Measurements from ENCODE around the gene DGKH. TPM values are rescaled to one million over a fixed set of nuclear protein-coding genes. Genes with fewer than 3 reads are reported as not detected.
"Not testable (repeated sequence)": the region's sequence is repeated elsewhere in the genome, so short reads cannot be mapped to it uniquely, and the experiment has no call there.

DGKH gene
- total RNA-seq, 4 donors from 2014 or later = 5.7 to 24.0 (median 15.0) TPM

- 83 to 94% methylated on average over 1 of the region's 1 CpG for WGBS, 2 donors
- no peak for DNase-seq
- no peaks in the 10 kb centered on the region for H3K4me1 ChIP-seq
- no peak for TF ChIP-seq POLR2A (IDR thresholded peaks at IDR 0.05)
- TF ChIP-seq, protein P1, sequence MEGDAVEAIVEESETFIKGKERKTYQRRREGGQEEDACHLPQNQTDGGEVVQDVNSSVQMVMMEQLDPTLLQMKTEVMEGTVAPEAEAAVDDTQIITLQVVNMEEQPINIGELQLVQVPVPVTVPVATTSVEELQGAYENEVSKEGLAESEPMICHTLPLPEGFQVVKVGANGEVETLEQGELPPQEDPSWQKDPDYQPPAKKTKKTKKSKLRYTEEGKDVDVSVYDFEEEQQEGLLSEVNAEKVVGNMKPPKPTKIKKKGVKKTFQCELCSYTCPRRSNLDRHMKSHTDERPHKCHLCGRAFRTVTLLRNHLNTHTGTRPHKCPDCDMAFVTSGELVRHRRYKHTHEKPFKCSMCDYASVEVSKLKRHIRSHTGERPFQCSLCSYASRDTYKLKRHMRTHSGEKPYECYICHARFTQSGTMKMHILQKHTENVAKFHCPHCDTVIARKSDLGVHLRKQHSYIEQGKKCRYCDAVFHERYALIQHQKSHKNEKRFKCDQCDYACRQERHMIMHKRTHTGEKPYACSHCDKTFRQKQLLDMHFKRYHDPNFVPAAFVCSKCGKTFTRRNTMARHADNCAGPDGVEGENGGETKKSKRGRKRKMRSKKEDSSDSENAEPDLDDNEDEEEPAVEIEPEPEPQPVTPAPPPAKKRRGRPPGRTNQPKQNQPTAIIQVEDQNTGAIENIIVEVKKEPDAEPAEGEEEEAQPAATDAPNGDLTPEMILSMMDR (IDR thresholded peaks at IDR 0.05) = no peak
- peaks cover 0 to 3% (median 0%) of the 10 kb centered on the region in 3 donors for H3K9me3 ChIP-seq
- H3K27ac ChIP-seq = no peak overlapping the region
- H3K27me3 ChIP-seq = no peaks in the 10 kb centered on the region
- H3K4me3 ChIP-seq = no peak overlapping the region
- intact Hi-C loops (cut with DNase I) = no loop called here
- H3K36me3 ChIP-seq = peaks cover 0 to 12% (median 0%) of the 10 kb centered on the region in 3 donors
Measured at GRCh38 chr13:42084722-42085121, 36.3 kb downstream of the DGKH start.

- Histone ChIP-seq H3K4me3 (no peak overlapping the region), H3K4me1 (no peaks in the 10 kb centered on the region), H3K27ac (no peak overlapping the region), H3K9me3 (peaks cover 0 to 3% (median 0%) of the 10 kb centered on the region in 3 donors), H3K36me3 (peaks cover 0 to 11% (median 0%) of the 10 kb centered on the region in 3 donors), H3K27me3 (no peaks in the 10 kb centered on the region)
- intact Hi-C loops (cut with DNase I) = no loop called here
- no peak for TF ChIP-seq POLR2A (IDR thresholded peaks at IDR 0.05)
- TF ChIP-seq, protein P1 (IDR thresholded peaks at IDR 0.05) = no peak
- DNase-seq = no peak
- WGBS, 2 donors = 70 to 100% methylated on average over 1 of the region's 1 CpG
Measured at GRCh38 chr13:42086582-42086981, 38.1 kb downstream of the DGKH start.

DNA sequence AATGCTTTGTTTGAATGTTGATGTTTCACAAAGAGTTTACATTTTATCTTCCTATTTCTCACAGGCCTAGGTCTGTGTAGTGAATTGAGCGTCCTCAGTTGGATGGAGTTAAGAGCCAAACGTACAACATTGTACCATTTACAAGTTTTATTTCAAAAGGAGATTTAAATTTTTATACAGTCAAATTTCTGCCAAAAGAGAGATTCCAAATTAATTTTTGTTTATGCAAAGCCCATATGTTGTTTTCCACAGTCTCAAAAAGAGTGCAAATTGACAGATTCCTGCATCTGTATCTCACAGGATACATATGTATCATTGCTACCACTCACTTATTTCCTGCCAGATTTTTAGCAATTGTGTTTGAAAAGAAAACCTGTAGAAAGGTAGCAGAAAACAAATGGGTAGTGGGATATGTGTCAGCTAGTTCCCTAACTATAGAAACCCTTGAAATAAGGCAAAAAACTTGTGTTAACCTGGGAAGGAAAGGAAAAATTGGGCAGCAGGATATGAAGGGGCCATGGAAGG is 46.1 kb downstream of the DGKH start:
- no peaks in the 10 kb centered on the region for H3K9me3 ChIP-seq
- no peak overlapping the region for H3K27ac ChIP-seq
- peaks cover 0 to 7% (median 0%) of the 10 kb centered on the region in 3 donors for H3K36me3 ChIP-seq
- no peak for DNase-seq
- TF ChIP-seq, protein P1 (IDR thresholded peaks at IDR 0.05) = no peak
- no peak for TF ChIP-seq POLR2A (IDR thresholded peaks at IDR 0.05)
- no peaks in the 10 kb centered on the region for H3K4me1 ChIP-seq
- intact Hi-C loops (cut with DNase I) = no loop called here
- 82 to 95% methylated on average over 2 of the region's 2 CpGs for WGBS, 2 donors
- H3K4me3 ChIP-seq = no peak overlapping the region
- no peaks in the 10 kb centered on the region for H3K27me3 ChIP-seq

DNA sequence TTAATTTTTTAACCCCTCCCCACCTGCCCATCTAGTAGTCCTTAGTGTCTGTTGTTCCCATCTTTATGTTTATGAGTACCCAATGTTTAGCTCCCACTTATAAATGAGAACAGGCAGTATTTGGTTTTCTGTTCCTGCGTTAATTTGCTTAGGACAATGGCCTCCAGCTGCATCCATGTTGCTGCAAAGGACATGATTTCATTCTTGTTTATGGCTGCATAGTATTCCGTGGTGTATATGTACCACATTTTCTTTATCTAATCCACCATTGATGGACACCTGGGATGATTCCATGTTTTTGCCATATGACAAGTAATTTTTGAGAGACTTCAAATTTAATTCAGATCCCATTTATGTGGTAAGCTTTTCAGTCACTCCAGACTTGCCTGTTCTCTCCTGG is 47.8 kb downstream of the DGKH start:
- H3K4me3 ChIP-seq; DNase-seq; H3K27ac ChIP-seq; intact Hi-C loops (cut with DNase I); H3K36me3 ChIP-seq; H3K4me1 ChIP-seq; H3K27me3 ChIP-seq; H3K9me3 ChIP-seq: not testable (repeated sequence)
- WGBS, 2 donors = 100% methylated on average over 2 of the region's 2 CpGs

DNA sequence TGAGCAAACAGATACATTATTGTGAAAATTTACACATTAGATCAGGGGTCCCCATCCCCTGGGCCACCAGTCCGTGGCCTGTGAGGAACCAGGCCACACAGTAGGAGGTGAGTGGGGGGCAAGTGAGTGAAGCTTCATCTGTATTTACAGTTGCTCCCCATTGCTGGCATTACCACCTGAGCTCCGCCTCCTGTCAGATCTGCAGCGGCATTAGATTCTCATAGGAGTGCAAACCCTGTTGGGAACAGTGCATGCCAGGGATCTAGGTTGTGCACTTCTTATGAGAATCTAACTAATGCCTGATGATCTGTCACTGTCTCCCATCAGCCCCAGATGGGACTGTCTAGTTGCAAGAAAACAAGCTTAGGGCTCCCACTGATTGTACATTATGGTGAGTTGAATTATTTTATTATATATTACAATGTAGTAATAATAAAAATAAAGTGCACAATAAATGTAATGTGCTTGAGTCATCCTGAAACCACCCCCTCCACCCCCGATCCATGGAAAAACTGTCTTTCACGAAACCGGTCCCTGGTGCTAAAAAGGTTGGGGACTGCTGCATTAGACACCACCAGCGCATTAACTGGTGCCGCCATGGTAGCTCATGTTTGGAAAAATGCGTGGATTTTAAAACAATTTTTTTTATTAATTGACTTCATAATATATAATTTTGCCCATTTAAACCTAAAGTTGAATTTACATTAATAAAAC is 51.7 kb downstream of the DGKH start:
- H3K27me3 ChIP-seq = no peaks in the 10 kb centered on the region
- H3K4me3 ChIP-seq = no peak overlapping the region
- H3K27ac ChIP-seq = no peak overlapping the region
- no peak for DNase-seq
- no peaks in the 10 kb centered on the region for H3K36me3 ChIP-seq
- intact Hi-C loops (cut with DNase I) = no loop called here
- no peak for TF ChIP-seq POLR2A (IDR thresholded peaks at IDR 0.05)
- TF ChIP-seq, protein P1 (IDR thresholded peaks at IDR 0.05) = no peak
- no peaks in the 10 kb centered on the region for H3K9me3 ChIP-seq
- 93 to 94% methylated on average over 9 of the region's 9 CpGs for WGBS, 2 donors
- peaks cover 0 to 12% (median 0%) of the 10 kb centered on the region in 3 donors for H3K4me1 ChIP-seq
